ENCODE data around the gene KANK4. TPM values are rescaled to one million over a fixed set of nuclear protein-coding genes. Genes with fewer than 3 reads are reported as not detected.

The KANK4 gene
- total and polyA plus RNA-seq, 8 donors = 2.4 to 12.5 (median 8.6) TPM

- H3K27ac ChIP-seq = peak overlapping the region; percentile 35 to 76 (median 62)
- no peak for FAIRE-seq
Observed at GRCh38 chr1:62263814-62264353, 55.4 kb downstream of the KANK4 start.

GRCh38 chr1:62263006-62263813 is 56.0 kb downstream of the KANK4 start:
- ATAC-seq (peak; percentile 7 to 83 (median 49)), FAIRE-seq (no peak), DNase-seq (peak in 2 of 6 donors; percentile 18 to 30)
- H3K4me3 ChIP-seq = no peak overlapping the region
- no peaks in the 10 kb centered on the region for H3K27me3 ChIP-seq
- H3K9me3 ChIP-seq = no peaks in the 10 kb centered on the region
- intact Hi-C loops (cut with DNase I) = no loop called here
- H3K36me3 ChIP-seq = no peaks in the 10 kb centered on the region
- TF ChIP-seq, protein P1, sequence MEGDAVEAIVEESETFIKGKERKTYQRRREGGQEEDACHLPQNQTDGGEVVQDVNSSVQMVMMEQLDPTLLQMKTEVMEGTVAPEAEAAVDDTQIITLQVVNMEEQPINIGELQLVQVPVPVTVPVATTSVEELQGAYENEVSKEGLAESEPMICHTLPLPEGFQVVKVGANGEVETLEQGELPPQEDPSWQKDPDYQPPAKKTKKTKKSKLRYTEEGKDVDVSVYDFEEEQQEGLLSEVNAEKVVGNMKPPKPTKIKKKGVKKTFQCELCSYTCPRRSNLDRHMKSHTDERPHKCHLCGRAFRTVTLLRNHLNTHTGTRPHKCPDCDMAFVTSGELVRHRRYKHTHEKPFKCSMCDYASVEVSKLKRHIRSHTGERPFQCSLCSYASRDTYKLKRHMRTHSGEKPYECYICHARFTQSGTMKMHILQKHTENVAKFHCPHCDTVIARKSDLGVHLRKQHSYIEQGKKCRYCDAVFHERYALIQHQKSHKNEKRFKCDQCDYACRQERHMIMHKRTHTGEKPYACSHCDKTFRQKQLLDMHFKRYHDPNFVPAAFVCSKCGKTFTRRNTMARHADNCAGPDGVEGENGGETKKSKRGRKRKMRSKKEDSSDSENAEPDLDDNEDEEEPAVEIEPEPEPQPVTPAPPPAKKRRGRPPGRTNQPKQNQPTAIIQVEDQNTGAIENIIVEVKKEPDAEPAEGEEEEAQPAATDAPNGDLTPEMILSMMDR (IDR thresholded peaks at IDR 0.05) = no peak
- 45 to 46% methylated on average over 19 of the region's 19 CpGs for WGBS, 2 donors
- H3K4me1 ChIP-seq = peaks cover 5 to 9% (median 8%) of the 10 kb centered on the region in 3 donors
- H3K27ac ChIP-seq = peak overlapping the region in 3 of 4 donors; percentile 55 to 76 (median 67)

More at GRCh38 chr1:62263814-62264353, 55.4 kb downstream of the KANK4 start:
- Histone ChIP-seq H3K27me3 (no peaks in the 10 kb centered on the region), H3K36me3 (no peaks in the 10 kb centered on the region), H3K4me3 (no peak overlapping the region), H3K4me1 (peaks cover 5 to 15% (median 8%) of the 10 kb centered on the region in 3 donors), H3K9me3 (no peaks in the 10 kb centered on the region)
- ATAC-seq (peak; percentile 86 to 91 (median 88)), DNase-seq (peak in 4 of 6 donors; percentile 53 to 77 (median 63))
- intact Hi-C loops (cut with DNase I) = no loop called here
- TF ChIP-seq, protein P1 (IDR thresholded peaks at IDR 0.05) = no peak
- 46 to 48% methylated on average over 13 of the region's 13 CpGs for WGBS, 2 donors

DNA sequence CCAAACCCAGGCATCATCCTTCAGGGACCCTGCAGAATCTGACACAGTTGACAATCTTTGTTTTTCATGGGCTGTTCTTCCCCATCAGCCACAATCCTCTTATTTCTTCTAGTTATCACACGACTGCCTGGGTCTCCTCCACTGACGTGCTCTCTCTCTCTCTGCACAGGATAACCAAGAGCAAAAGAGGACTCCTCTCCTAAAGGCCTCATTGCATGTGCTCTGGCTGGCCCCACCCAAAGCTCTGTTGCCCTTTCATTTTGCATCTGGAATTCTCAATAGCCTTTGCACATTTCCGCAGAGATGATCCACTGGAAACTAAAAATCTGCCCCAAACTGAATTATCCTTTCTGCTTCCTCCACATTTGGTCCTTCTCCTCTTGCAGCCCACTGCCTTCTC is 58.5 kb downstream of the KANK4 start:
- intact Hi-C loops (cut with DNase I) = no loop called here
- WGBS, 2 donors = 85 to 91% methylated on average over 3 of the region's 3 CpGs
- ATAC-seq = no peak

DNA sequence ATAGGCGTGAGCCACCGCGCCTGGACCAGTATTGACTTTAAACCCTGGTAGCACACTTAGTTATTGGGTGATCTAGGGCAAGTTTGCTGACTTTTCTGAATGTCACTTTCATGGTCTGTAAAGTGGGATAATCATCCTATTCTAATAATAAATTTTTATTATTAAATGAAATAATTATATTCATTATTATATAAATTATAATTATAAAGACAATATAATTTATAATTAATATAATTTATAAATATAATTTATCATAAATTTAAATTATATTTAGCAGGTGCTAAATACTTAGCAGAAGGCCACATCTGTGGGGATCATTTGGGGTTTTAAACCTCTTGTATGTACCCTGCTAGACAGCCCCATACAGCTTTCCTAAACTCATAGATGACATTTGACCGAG is 59.7 kb downstream of the KANK4 start:
- no peak for FAIRE-seq
- 96% methylated on average over 4 of the region's 4 CpGs for WGBS, 2 donors
- no peaks in the 10 kb centered on the region for H3K36me3 ChIP-seq
- DNase-seq = no peak
- intact Hi-C loops (cut with DNase I) = no loop called here
- ATAC-seq = no peak
- H3K9me3 ChIP-seq = no peaks in the 10 kb centered on the region
- TF ChIP-seq, protein P1 (IDR thresholded peaks at IDR 0.05) = no peak
- peaks cover 3 to 8% (median 5%) of the 10 kb centered on the region in 3 donors for H3K4me1 ChIP-seq
- H3K27ac ChIP-seq = no peak overlapping the region
- no peaks in the 10 kb centered on the region for H3K27me3 ChIP-seq
- H3K4me3 ChIP-seq = no peak overlapping the region

More for the DNA sequence above, 58.5 kb downstream of the KANK4 start:
- TF ChIP-seq, protein P1 (IDR thresholded peaks at IDR 0.05) = no peak
- Histone ChIP-seq H3K4me1 (peaks cover 3 to 8% (median 5%) of the 10 kb centered on the region in 3 donors), H3K9me3 (no peaks in the 10 kb centered on the region), H3K27me3 (no peaks in the 10 kb centered on the region), H3K27ac (no peak overlapping the region), H3K36me3 (no peaks in the 10 kb centered on the region), H3K4me3 (no peak overlapping the region)
- DNase-seq (no peak), FAIRE-seq (no peak)
